GM18873 (cell line): ENCODE data around the gene FXYD1.
A peak's percentile ranks its signal among the peaks of the same experiment; 100 is the strongest.
"Not testable (repeated sequence)": the region's sequence is repeated elsewhere in the genome, so short reads cannot be mapped to it uniquely, and the experiment has no call there.

Experiments
- ATAC-seq: cut with Tn5 transposase; IDR thresholded peaks from one replicate; pipeline ENCODE4 v1.9.1; 2021; ENCODE audit warnings: mild to moderate bottlenecking, moderate library complexity, moderate number of reproducible peaks; ENCODE audit not compliant: unreplicated experiment, low FRiP score

FXYD1 gene

DNA sequence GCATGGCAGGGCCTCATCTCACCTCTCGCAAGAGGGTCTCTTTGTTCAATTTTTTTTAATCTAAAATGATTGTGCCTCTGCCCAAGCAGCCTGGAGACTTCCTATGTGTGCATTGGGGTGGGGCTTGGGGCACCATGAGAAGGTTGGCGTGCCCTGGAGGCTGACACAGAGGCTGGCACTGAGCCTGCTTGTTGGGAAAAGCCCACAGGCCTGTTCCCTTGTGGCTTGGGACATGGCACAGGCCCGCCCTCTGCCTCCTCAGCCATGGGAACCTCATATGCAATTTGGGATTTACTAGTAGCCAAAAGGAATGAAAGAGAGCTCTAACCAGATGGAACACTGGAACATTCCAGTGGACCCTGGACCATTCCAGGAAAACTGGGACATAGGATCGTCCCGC lies 15.1 kb upstream of the FXYD1 start:
- no peak for ATAC-seq

DNA sequence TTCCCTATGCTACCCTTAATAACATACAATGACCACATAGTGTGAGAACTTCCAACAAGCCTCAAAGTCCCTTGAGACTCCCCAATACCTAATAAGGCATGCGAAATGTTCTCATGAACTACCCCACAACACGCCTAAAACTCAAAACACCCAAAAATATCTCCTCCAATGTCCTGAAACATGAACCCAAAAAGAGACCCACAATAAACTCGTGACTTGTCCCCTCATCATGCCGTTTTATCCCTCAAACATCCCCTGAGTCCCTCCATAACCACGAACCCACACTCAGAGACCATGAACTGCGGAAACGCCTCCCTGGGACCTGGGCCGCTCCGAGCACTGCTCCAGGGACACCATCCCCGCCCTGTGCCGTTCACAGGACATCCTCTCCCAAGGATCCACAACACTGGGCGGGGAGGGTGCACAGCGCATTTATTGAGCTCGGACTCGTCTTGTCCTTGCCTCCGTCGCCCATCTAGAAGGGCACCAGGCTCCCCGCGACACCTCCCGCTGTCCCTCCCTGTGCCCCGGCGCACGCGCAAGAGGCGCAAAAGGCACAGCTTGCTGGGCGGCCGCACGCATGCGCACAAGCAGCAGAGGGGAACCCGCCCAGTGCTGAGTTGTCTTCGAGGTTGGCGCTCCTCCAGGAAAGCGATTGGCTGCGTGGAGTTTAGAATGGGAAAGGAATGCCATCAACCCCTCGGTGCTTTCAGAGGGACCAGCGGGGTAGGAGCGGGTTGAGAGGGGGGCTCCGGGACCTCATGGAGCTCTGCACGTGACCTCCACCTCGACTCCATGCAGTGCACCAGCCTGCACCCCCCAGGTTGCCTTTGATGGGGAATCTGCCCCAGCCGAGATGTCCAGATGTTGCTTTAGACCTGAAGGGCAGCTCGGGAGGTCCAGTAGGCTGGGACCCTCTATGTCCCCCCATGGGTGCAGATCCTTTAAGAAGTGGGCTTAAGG lies 14.2 kb upstream of the FXYD1 start:
- peak; percentile 49 for ATAC-seq

DNA sequence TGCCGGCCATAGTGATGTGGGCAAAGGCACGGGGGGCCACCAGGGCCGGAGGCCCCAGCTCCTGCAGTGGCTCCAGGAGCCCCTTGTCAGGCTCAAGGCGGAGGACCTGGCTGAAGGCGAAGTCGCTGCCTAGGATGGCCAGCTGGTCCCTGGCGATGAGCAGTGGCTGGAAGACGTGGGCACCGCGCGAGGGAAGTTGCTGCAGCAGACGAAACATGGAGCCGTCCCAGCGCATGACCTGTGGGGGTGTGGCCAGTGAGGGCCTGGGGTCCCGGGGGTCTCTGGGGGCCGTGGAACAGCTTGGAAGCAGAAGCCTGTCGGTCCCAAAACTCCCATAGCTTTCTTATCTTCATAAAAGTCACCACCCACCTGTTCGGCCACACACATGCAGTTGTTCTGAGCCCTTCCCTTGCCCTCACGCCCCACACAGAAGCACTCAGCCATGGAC lies 13.3 kb upstream of the FXYD1 start:
- no peak for ATAC-seq

DNA sequence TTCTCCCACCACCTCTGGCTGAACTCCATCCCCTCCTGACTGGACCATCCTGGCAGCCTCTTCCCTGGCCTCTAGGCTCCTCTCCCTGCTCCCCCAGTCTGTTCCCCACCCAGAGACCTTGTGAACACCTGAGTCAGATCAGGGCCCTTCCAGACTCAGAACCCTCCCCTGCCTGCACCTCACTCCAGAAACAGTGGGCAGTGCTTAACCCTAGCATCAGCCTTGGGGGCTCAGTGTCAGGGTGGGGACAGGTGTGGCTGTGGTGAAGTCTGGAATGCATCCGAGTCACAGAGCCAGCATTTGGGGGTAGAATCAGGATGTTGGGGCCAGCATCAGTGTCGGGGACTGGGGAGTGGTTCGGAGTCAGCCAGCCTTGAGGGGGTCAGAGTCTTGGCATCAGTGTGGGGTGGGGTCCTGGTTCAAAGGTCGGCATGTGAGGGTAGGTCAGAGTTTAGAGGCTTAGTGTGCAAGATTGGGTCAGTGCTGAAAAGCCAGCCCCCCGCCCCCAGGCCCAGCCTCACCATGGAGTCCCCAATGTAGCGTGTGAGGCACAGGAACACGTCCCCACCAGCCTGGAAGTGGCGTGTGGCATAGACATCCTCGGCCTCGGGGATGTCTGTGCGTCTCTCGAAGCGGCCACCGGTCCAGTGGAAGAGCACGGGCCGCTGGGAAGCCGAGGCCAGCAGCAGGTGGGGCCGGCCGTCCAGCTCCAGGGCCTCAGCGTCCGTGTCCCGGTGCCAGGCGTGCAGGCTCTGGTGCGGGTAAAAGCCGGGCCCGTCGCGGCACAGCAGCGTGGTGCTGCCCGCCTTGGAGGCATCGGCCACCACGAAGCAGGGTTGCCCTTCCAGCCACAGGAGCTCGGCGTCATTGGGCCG lies 12.6 kb upstream of the FXYD1 start:
- no peak for ATAC-seq

DNA sequence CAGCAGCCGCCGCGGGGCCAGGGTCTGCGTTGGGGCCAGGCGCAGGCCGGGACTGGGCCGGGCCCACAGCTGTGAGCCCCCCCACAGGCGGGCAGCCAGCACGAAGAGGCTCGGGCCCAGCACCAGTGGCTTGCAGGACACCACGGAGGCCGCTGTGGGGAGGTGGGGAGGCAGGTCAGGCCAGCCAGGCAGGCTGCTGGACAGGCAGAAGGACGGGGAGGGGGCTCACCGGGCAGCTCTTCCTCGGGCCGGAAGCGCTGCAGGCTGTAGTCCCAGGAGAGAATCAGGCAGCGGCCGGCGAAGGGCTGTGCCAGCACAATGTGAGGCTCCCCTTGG lies 12.0 kb upstream of the FXYD1 start:
- ATAC-seq, result no peak

DNA sequence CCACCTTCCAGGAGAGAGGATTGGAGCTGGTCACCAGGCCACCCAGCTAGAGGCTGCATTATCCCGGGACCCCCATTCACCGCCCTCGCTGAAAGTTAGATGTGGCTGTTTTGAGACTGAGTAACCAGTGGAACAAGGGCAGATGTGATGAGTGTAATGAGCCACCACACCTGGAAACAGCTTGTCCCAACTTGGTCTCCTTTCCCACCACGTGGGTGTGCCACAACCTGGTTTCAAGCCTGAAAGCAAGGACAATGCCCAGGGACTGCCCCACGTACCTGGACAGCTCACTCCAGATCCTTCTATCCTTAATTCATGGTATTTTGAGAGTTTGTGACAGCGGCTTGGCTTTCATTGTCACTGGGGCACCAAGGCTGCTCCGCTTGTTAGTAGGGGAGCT lies 10.8 kb upstream of the FXYD1 start:
- ATAC-seq, result no peak

DNA sequence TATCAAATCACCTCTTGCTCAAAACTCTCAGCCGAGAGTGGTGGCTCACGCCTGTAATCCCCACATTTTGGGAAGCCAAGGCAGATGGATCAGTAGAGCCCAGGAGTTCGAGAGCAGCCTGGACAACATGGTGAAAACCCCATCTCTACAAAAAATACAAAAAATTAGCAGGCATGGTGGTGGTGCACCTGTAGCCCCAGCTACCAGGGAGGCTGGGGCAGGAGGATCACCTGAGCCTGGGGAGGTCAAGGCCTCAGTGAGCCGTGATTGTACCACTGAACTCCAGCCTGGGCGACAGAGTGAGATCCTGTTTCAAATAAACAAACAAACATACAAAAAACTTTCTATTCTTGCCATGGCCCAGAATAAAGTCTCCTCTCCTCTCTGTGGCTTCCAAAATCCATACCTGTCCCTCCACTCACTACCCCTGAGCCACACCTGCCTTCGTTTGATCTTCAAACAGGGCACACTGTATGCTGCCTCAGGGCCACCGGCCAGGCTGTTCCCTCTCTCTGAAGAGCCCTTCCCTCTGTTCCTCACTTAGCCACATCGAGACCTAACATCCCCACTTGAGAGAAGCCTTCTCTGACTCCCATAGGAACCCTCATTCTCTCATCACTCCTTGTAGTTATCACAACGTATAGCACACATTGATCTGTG lies 10.1 kb upstream of the FXYD1 start:
- ATAC-seq, result no peak

DNA sequence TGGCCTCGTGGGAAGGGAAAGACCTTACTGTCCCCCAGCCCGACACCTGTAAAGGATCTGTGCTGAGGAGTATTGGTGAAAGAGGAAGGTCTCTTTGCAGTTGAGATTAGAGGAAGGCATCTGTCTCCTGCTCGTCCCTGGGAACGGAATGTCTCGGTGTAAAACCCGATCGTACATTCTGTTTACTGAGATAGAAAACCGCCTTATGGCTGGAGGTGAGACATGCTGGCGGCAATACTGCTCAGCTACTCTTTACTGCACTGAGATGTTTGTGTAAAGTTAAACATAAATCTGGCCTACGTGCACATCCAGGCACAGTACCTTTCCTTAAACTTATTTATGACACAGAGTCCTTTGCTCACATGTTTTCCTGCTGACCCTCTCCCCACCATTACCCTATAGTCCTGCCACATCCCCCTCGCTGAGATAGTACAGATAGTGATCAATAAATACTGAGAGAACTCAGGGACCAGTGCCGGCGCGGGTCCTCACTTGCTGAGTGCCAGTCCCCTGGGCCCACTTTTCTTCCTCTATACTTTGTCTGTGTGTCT lies 8.8 kb upstream of the FXYD1 start:
- not testable (repeated sequence) for ATAC-seq

DNA sequence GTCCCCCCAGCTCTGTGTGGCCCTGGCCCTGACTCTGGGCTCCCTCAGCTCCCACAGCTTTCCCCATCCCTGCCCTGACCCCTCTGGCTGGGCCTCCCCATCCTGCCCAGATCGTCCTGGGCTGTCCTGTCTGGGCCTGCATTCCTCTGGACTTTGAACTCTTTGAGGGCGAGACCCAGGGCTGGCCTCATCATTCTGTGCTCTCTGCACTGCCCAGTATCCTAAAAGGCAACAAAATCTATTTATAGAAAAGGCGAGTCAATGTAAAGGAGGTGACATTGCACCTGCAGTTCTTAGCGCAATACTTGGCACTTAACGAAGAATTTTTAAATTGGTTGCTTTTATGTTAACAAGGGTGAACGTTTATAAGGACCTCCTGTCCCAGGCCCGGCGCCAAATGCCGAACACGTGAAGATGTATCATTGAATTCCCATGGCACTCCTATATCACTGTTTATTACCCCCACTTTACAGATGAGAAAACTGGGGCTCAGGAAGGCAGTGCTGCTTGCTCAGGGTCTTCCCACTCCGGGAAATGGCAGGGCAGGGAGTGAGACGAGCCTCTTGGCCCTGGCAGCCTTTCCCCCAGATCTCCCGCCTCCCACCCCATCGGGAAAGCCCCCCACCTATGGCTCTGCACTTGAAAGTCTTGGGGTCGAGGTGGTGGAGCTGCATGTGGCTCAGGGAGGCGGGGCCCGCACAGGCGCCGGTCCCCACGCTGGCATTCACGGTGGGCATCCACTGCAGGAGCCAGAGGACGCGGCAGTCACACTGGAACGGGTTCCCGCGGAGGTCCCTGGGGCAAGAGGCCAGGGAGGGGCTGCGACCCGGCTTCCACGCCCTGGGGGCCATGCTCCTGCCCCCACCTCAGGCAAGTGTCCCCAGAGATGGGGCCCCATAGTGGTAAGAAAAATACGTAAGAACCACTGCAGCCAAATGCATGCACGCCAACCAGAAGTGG lies 7.6 kb upstream of the FXYD1 start:
- no peak for ATAC-seq

DNA sequence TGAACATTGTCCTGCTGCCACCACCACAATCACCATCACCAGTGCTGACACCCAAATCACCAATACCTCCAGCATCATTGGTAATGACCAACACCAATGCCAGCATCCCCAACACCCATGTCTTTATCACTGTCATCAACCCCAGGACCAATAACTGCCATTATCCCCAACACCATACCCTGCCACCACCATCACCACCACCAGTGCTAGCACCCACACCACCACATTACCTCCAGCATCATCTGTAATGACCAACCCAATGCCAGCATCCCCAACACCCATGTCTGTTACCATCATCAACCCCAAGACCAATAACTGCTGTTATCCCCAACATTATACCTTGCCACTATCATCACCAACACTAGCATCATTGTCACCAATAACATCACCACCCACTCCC lies 6.4 kb upstream of the FXYD1 start:
- ATAC-seq, result no peak

DNA sequence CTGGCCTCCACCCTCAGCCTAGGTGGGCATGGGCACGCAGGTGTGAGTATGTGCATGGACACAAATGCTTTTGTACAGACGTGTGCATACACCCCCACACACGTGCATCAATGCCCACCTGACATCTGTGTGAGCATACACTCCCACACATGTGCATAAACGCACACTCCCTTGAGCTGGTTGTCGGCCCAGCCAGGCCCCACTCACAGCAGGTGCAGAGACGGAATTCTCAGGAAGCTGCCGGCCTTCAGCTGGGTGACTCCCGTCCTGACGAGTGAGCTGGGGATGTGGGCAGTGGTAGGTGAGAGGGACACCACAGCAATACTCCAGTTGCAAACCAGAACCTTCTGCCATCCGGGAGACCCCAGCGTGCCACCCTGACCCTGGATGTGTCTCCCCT lies 4.8 kb upstream of the FXYD1 start:
- no peak for ATAC-seq

DNA sequence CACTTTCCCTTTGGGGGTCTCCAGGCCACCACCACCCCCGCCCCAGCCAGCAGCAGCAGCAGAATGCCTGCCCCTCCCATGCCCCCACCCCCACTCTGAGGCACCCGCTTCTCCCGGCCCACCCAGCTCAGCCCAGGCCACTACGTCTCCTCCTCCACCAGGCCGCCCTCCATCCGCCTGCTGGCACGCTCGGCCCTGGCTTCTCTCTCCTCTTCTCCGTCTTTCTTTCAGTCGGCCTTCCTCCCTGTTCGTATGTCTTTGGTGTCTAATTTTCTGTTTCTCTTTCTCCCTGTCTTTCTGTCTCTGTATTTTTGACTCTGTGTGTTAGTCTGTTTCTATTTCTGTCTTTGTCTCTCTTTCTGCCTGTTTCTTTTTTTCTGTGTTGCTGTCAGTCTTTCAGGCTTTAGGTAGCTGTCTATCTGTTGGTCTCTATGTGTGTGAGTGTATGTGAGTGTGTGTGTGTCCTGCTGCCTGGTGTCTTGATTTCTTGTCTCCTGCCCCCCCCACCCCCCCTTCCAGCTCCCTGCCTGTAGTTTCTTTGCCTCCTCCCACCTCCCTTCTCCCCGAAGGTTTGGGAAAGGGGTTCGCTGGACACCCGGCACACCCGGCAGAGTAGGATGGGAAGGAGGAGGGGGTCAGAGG lies 3.9 kb upstream of the FXYD1 start, which contains the start of gene LGI4:
Gene LGI4 (minus strand): TSS at position 459 of the 642 bp plus-strand sequence. CDS start 379 bp downstream, at position 80.
- ATAC-seq, result no peak

DNA sequence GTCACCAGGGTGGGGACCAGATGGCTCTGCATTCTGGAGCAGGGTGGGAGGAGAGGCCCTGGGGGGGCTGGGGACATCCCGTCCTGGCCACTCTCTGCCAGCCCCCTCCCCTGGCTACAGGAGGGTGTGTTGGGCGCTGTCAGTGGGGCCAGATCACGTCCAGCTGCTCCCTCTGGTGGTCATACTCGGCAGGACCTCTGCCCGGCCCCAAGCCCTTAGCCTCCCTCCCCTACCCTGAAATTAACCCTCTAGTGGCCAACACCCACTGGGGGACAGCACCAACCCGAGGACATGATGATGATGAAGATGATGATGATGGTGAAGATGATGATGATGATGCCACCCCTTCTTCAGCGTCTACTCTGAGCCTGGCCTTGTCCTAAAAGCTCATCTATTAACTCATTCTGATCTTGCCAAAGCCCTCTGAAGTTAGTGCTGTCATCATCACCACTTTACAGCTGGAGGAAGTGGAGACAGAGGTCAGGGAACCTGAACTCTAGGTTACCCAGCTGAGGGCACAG lies 3.2 kb upstream of the FXYD1 start:
- no peak for ATAC-seq

DNA sequence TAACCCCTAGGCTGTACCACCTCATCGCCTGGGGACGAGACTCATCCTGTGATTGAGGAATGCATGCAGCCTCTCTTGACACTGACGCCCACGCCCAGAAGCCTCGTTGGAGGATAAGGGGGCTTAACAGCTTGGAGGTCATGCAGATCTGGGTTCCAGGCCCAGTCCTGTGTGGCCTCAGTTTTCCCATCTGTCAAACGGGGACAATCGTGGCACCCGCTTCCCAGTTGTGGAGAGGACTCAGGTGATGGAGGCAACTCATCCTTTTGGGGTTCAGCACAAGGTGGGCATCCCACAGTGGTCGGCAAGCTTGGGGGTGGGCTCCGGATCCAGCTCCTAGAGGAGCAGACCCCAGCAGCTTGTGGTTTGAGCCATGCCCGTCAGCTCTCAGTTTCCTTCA lies 2.4 kb upstream of the FXYD1 start:
- ATAC-seq, result no peak

DNA sequence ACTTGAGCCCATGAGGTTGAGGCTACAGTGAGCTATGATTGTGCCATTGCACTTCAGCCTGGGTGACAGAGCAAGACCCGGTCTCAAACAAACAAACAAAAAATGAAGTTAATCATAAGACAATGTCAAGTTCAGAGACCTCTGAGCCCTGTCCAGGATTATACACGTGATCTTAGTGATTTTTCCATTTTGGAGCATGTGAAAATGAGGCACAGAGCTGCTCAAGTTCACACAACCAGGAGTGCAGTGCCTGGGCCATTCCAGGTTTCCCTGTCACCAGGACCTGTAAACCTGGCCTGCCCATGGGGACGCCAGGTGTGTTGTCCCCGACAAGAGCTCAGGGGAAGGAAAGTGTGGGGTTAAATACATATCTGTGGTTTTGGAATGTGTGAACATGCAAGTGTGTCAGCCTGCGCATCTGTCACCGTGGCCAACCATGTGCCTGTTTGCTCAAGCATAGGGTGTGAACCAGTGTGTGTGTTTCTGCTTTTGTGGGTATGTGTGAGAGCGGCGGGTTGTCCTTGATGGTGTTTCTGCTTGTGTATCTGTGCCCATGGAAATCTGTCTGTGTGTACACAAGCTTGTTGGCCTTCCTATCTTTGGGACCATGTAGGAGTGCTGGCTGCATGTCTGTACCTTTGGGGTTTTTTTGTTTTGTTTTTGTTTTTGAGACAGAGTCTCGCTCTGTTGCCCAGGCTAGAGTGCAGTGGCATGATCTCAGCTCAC lies 1.5 kb upstream of the FXYD1 start:
- no peak for ATAC-seq

DNA sequence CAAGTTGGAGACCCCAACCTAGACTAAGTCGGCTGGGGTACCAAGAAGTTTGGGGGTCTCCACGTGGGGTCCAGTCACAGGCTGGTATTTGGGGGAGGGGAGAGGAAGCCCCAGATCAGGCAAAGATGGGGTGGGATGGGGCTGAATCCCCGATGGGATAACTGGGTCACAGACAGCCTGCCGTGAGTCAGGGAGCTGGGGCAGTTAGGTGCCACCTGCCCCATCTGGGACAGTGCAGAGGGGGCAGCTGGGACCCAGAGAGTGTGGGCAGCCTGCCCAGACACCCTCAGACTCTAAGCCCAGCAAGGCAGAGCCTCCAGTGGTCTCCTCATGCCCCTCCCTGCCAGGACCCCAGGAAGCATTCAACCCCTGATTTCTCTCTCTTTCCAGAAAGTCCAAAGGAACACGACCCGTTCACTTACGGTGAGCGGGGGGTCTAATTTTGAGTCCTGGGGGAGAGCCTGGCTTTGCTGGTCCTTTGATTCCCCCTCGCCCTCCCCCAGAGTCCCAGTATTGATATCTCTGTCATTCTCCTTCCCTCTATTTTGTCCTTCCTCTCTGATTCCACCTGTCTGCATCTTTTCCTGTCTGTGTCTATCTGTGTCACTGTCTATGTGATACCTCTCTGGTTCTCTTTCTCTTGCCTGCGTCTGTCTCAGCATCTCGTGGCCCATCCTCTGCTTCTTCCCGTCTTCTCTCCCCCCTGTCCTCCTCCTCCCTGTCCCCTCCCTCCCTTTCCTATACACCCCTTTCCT lies 1.8 kb downstream of the FXYD1 start:
- no peak for ATAC-seq
